ENCODE results near the gene PLA2G4A.

PLA2G4A gene

DNA sequence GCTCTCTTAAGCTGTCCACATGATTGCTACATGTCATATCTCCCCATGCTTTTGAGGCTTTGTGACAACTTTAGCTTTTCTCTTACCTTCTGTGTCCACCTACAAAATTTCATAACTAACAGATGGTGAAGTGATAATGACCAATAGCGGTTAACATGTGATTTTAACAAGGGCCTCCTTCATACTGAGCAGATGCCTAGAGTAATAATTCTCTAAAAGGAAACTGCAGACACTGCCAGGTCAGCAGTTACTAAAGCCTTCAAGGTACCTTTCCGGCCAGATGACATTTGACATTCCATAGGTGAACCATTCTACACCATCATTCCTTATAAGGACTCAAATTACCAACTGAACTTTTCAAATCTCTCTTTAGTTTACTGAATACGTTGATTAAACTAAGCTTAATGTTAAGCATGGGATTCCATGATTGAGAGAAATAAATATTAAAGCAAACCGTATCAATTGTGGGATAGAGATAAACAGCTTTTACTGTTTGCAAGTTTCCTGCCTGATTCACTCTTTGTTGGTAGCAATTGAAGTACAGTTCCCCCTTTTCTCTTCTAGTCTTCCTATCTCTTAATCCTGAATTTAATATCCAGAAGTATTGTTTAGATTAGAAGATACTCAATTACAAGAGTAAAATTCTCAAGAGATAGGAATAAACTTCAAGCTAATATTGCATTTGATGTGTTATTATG is 205.1 kb downstream of the PLA2G4A start:
- DNase-seq, result no peak

DNA sequence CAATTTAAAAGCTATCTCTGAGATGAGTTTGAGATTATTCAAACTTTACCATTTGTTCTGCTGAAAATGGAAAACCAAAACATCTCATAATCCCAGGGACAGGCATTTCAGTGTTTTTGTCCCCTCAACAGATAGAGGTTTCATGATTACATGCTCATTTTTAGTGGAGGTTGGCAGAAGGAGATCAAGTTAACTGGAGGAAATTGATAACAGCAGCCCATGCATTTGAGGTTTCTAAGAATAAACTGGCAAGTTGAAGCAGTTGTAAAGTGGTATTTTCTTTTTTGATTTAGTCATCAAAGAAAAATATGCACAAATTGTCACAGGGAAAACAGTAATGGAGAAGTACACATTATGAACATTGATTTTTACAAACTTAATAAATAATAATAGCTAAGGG is 205.8 kb downstream of the PLA2G4A start:
- no peak for DNase-seq

DNA sequence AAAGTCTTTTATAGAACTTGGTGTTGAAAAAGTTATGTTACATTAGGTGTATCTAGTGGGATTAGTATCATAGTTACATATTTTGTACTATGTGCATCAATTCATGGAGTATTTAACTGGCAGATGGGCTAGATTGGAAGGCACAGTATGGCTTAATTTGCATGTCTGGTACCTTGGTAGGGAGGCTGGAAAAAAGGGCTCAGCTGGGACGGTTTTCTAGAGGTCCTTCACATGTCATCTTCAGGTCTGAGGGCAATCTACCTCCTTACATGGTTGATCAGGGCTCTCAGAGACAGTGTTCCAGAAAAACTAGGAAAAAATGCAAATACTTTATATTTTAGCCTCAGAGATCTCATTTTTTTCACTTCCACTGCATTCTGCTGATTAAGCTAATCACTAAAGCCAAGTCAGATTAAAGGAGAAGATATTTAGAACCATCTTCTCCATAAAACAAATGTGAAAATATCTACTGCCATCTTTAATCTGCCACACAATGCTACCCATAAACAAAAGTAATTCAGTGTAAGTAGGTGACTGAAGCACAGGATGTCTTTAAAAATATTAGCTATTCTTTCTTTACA is 209.3 kb downstream of the PLA2G4A start:
- DNase-seq, result no peak

All from right forelimb (tissue), 1 donor.